ENCODE results near the gene CAST. TPM values are rescaled to one million over a fixed set of nuclear protein-coding genes. Genes with fewer than 3 reads are reported as not detected.

The CAST gene
- total and polyA plus RNA-seq, 8 donors, result 26.5 to 100 (median 63.6) TPM

DNA sequence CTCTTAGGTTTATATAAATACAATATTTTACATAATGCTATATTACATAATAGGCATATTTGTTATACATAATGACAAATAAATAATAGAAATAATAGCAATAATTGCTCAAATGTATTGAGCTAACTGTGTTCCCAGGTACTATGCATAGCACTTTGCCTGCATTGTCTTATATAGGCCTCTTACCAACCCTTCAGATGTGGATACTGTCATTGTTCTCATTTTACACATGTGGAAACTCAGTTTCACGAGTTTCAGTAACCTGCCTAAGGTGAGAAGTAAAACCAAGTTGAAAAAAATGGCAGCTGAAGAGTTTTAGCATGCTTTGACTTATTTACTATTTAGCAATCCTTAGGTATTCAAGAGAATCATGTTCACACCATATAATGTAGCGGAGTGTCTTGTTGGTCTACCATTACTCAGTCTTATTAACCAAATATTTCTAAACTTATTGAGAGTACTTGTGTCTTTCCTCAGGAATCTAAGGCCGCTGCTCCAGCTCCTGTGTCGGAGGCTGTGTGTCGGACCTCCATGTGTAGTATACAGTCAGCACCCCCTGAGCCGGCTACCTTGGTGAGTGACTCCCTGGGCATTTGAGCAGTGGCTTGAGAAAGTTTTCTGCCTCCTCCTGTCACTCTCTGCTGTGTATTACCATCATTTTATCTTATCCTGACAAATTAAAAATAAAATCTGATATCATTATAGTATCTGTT, 88.1 kb downstream of the CAST start:
- no peak for FAIRE-seq
- Histone ChIP-seq H3K27ac (no peak overlapping the region), H3K9me3 (no peaks in the 10 kb centered on the region), H3K36me3 (peaks cover 8 to 62% (median 13%) of the 10 kb centered on the region in 3 donors), H3K27me3 (no peaks in the 10 kb centered on the region), H3K4me1 (no peaks in the 10 kb centered on the region), H3K4me3 (no peak overlapping the region)
- TF ChIP-seq, protein P1, sequence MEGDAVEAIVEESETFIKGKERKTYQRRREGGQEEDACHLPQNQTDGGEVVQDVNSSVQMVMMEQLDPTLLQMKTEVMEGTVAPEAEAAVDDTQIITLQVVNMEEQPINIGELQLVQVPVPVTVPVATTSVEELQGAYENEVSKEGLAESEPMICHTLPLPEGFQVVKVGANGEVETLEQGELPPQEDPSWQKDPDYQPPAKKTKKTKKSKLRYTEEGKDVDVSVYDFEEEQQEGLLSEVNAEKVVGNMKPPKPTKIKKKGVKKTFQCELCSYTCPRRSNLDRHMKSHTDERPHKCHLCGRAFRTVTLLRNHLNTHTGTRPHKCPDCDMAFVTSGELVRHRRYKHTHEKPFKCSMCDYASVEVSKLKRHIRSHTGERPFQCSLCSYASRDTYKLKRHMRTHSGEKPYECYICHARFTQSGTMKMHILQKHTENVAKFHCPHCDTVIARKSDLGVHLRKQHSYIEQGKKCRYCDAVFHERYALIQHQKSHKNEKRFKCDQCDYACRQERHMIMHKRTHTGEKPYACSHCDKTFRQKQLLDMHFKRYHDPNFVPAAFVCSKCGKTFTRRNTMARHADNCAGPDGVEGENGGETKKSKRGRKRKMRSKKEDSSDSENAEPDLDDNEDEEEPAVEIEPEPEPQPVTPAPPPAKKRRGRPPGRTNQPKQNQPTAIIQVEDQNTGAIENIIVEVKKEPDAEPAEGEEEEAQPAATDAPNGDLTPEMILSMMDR (IDR thresholded peaks at IDR 0.05), result no peak
- intact Hi-C loops (cut with DNase I), result loop anchor here in 1 of 3 donors (10.0 kb wide), 1 partner anchor 415 kb away; no protein-coding TSS in a partner anchor
- no peak for DNase-seq
- 91 to 94% methylated on average over 6 of the region's 6 CpGs for WGBS, 2 donors
- ATAC-seq, result no peak

DNA sequence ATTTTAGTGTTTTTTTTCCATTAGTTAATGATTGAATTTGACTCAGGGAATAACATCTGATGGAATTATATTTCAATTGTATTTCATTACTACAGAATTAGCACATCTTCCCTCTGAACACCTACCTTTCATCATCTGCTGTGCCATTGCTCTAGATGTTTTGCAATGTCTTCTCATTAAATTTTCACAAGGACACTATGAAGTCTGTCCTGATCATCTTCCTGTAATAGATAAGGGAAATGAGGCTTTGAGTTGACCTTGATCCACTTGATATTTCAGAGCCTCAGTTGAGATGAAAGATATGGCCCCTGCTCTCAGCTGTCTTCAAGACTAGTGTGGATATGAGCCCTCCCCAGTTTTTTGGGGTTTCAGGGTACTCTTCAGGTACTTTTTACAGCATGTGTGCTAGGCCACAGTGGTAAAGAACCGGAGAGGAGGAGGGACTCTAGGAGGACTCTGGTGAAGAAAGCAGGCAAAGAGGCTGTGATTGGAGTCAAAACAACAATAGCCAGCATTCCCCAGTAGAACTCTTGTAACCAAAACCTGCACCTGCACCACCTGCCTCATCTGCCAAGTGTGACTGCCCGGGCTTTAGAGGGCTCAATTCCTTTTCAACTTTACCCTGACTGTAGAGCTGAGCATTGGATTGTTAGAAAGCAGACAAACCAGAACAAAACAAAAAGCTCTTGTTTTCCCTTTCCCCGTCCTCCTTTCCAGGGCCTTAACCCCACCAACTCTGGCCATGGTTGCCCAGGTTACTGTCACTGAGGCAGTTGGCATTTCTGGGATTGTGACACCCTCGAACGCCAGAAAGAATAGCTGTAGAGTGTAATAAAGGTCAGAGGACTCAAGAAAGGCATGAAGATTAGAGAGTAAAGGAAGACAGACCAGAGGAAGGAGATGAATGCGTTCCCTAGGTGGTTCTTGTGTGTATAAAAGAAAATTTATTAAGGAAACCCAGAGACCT, 89.3 kb downstream of the CAST start:
- H3K4me3 ChIP-seq, result no peak overlapping the region
- WGBS, 2 donors, result 50 to 57% methylated on average over 6 of the region's 6 CpGs
- H3K9me3 ChIP-seq, result no peaks in the 10 kb centered on the region
- DNase-seq (no peak), FAIRE-seq (no peak), ATAC-seq (peak in 3 of 4 donors; percentile 12 to 48 (median 40))
- TF ChIP-seq, protein P1 (IDR thresholded peaks at IDR 0.05), result no peak
- H3K27me3 ChIP-seq, result no peaks in the 10 kb centered on the region
- H3K27ac ChIP-seq, result no peak overlapping the region
- intact Hi-C loops (cut with DNase I), result loop anchor here in 1 of 3 donors (10.0 kb wide), 1 partner anchor 413 kb away; no protein-coding TSS in a partner anchor
- H3K4me1 ChIP-seq, result no peaks in the 10 kb centered on the region
- H3K36me3 ChIP-seq, result peaks cover 8 to 74% (median 15%) of the 10 kb centered on the region in 3 donors

DNA sequence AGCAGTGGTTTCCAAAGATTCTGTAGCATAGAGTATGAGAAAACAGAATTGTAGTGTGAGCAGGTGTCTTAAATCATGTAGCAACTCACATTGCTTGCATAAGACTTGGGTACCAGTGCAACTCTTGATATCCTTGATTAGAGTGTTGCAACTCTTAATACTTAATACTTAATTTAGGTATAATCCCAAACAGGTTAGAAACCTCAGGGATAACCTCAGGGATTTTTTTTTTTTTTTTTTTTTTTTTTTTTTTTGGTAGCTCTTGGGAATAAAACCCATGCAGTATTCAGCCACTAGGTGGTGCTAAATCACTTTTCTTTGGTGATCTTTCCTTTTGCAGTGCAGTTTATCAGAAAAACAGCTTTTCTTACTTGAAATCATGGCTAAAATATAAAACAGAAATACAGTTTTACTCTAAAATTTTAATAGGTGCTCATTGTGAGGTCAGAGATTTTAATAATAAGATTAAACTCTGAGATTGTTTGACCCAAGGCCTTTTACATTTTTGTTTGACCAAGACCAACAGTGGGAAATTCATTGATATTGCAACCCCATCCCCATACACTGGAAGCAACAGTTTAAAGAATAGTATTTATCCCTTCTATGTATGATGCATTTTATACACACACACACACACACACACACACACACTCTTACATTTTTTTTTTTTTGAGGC, 90.3 kb downstream of the CAST start:
- peaks cover 8 to 73% (median 12%) of the 10 kb centered on the region in 3 donors for H3K36me3 ChIP-seq
- DNase-seq, result peak in 3 of 6 donors; percentile 13 to 23 (median 22)
- H3K9me3 ChIP-seq, result no peaks in the 10 kb centered on the region
- intact Hi-C loops (cut with DNase I), result loop anchor here in 1 of 3 donors (10.0 kb wide), 1 partner anchor 412 kb away; no protein-coding TSS in a partner anchor
- no peak overlapping the region for H3K4me3 ChIP-seq
- no peak overlapping the region for H3K27ac ChIP-seq
- peak; percentile 26 for FAIRE-seq
- TF ChIP-seq, protein P1 (IDR thresholded peaks at IDR 0.05), result peak; percentile 56 to 70 (median 62)
- no peaks in the 10 kb centered on the region for H3K27me3 ChIP-seq
- ATAC-seq, result peak; percentile 49 to 77 (median 70)
- H3K4me1 ChIP-seq, result no peaks in the 10 kb centered on the region

DNA sequence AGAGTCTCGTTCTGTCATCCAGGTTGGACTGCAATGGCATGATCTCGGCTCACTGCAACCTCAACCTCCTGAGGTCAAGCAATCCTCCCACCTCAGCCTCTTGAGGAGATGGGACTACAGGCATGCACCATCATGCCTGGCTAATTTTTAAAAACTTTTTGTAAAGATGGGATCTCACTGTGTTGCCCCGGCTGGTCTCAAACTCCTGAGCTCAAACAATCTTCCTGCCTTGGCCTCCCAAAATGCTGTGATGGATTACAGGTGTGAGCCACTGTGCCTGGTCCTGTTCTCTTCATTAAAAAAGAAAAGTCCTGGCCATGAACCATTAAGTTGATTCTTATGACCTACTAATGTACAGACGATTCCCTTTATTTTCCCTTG, 90.8 kb downstream of the CAST start:
- 94 to 95% methylated on average over 4 of the region's 4 CpGs for WGBS, 2 donors
- intact Hi-C loops (cut with DNase I), result loop anchor here in 1 of 3 donors (10.0 kb wide), 1 partner anchor 412 kb away; no protein-coding TSS in a partner anchor
- Histone ChIP-seq H3K4me3 (no peak overlapping the region), H3K27me3 (no peaks in the 10 kb centered on the region), H3K4me1 (no peaks in the 10 kb centered on the region), H3K27ac (no peak overlapping the region), H3K9me3 (no peaks in the 10 kb centered on the region), H3K36me3 (peaks cover 8 to 73% (median 12%) of the 10 kb centered on the region in 3 donors)
- FAIRE-seq (no peak), DNase-seq (no peak), ATAC-seq (no peak)
- TF ChIP-seq, protein P1 (IDR thresholded peaks at IDR 0.05), result no peak

Measured in pancreas (tissue), 10 donors.